Small intestine (tissue), 7 donors: ENCODE data around the gene CAMK2A. TPM values are rescaled to one million over a fixed set of nuclear protein-coding genes. Genes with fewer than 3 reads are reported as not detected.

Experiments used
- DNase-seq, 2 donors: peaks; one replicate each; pipeline versions ENCODE4 v3.0.0 to v3.0.0-alpha.2; 2013
- FAIRE-seq: peaks from 2 replicates; lab custom pipeline; 2012; peaks lifted over from hg19 to GRCh38; lab: Jason Lieb, UNC
- H3K27ac ChIP-seq, 3 donors: one replicate each; pipeline ENCODE4 v1.5.1; 2013; ENCODE audit warnings: low read length in 2 of 3, mild to moderate bottlenecking in 2 of 3, control low read depth in 1 of 3, inconsistent platforms in 1 of 3, low read depth in 1 of 3, moderate library complexity in 1 of 3
- H3K27me3 ChIP-seq, 3 donors: one replicate each; pipeline ENCODE4 v1.6.1; 2013; ENCODE audit warnings: low read length in 3 of 3, inconsistent platforms in 1 of 3; ENCODE audit not compliant: control insufficient read depth in 3 of 3, insufficient read depth in 3 of 3
- H3K36me3 ChIP-seq, 3 donors: one replicate each; pipeline ENCODE4 v1.6.1; 2013; ENCODE audit warnings: low read length in 3 of 3, inconsistent platforms in 1 of 3, low read depth in 1 of 3, mild to moderate bottlenecking in 1 of 3, moderate library complexity in 1 of 3; ENCODE audit not compliant: control insufficient read depth in 3 of 3, insufficient read depth in 2 of 3
- H3K4me1 ChIP-seq, 3 donors: one replicate each; pipeline ENCODE4 v1.6.1; 2013; ENCODE audit warnings: low read length in 2 of 3, inconsistent platforms in 1 of 3, low read depth in 1 of 3, mild to moderate bottlenecking in 1 of 3, moderate library complexity in 1 of 3; ENCODE audit not compliant: control insufficient read depth in 3 of 3, insufficient read depth in 2 of 3
- H3K4me3 ChIP-seq, 3 donors: one replicate each; pipeline ENCODE4 v1.5.1; 2013; ENCODE audit warnings: low read length in 3 of 3, control low read depth in 1 of 3, inconsistent platforms in 1 of 3, low read depth in 1 of 3, mild to moderate bottlenecking in 1 of 3, moderate library complexity in 1 of 3
- H3K9me3 ChIP-seq, 2 donors: one replicate each; pipeline ENCODE4 v1.6.1; 2013; ENCODE audit warnings: low read depth in 1 of 2, low read length in 1 of 2; ENCODE audit not compliant: control insufficient read depth in 2 of 2, insufficient read depth in 1 of 2
- WGBS, 3 donors: extraction: QIAGEN DNeasy Blood & Tissue Kit; methylation state at CpG; one replicate each; pipeline ENCODE4 v1.1.7; 2013; 5-methylcytosine and 5-hydroxymethylcytosine counted together
- polyA plus RNA-seq, 4 donors: library from polyadenylated mRNA; stranded (reverse) in 3 of 4; unstranded in 1 of 4; fragments of 200-250 nt in 3 of 4; fragments of 120-200 nt in 1 of 4; gene quantifications; one replicate each; pipeline versions ENCODE4 v1.2.1 to v1.2.3, GENCODE V29; 2013
- donor health status: healthy with polysubstance abuse.
- donor health status: control.
- donor health status: control.
- donor health status: Bipolar disorder and iron deficiency.
- donor health status: healthy.

CAMK2A gene
- polyA plus RNA-seq, 4 donors, result 0.46 to 0.52 TPM; not detected in 2

DNA sequence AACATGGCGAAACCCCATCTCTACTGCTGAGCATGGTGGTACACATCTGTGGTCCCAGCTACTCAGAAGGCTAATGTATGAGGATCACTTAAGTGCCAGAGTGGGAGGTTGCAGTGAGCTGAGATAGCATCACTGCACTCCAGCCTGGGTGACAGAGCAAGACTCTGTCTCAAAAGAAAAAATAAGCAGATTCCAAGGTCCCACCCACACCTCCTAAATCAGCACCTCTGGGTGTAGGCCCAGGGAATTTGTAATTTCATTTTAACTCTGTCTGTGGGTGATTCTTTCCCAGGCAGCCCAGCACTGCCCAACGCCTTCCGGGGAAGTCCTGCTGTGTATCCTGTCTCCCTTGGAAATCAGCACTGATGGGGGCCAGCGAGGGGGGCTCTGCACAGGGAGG is 12.5 kb downstream of the CAMK2A start:
- Histone ChIP-seq H3K27ac (no peak overlapping the region), H3K27me3 (peaks cover 0 to 8% (median 4%) of the 10 kb centered on the region in 3 donors), H3K4me3 (no peak overlapping the region), H3K9me3 (no peaks in the 10 kb centered on the region), H3K36me3 (no peaks in the 10 kb centered on the region), H3K4me1 (peaks cover 0 to 11% (median 0%) of the 10 kb centered on the region in 3 donors)
- WGBS, 3 donors, result 75 to 83% (median 76%) methylated on average over 4 of the region's 4 CpGs
- no peak for FAIRE-seq
- no peak for DNase-seq

DNA sequence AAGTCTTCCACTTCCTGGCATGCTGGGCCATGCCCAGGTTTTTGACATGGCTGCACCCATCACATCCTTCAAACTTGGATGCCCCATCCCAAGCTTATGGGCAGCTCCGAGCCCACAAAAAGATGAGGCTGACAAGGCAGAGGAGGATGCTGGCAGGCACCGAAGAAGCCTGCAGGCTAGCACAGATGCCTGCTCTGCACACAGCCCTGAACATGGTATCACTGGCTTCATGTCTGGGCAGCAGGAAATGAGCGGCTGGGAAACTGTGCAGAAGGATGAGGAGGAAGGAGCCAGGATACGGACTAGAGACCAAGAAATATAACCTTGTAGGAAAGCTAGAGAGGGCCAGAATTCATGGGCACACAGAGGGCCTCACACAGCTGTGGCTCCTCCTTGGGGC is 14.8 kb downstream of the CAMK2A start:
- Histone ChIP-seq H3K27ac (no peak overlapping the region), H3K4me1 (peaks cover 0 to 7% (median 0%) of the 10 kb centered on the region in 3 donors), H3K9me3 (no peaks in the 10 kb centered on the region), H3K36me3 (no peaks in the 10 kb centered on the region), H3K4me3 (no peak overlapping the region), H3K27me3 (peaks cover 0 to 6% (median 3%) of the 10 kb centered on the region in 3 donors)
- WGBS, 3 donors, result 88 to 97% (median 89%) methylated on average over 4 of the region's 4 CpGs
- DNase-seq (no peak), FAIRE-seq (no peak)

DNA sequence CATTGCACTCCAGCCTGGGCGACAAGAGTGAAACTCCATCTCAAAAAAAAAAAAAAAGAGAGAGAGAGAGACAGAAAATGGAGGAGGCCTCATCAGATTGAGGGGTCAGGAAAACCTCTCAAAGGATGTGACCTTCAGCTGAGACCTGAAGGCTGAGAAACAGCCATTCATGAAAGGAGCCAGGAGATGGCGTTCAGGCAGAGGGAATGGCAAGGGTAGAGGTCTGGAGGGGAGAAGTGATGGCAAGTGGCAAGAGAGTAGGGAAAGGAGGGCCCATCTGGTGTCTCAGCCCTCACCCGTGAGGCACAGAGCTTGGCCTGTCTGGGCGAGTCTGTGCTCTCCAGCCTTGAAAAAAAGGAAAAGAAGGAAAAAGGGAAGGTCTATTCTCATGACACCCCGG is 17.0 kb downstream of the CAMK2A start:
- FAIRE-seq, result no peak
- H3K9me3 ChIP-seq, result no peaks in the 10 kb centered on the region
- 65 to 70% (median 69%) methylated on average over 4 to 5 of the region's 5 CpGs for WGBS, 3 donors
- H3K27me3 ChIP-seq, result peaks cover 0 to 4% (median 0%) of the 10 kb centered on the region in 3 donors
- H3K4me1 ChIP-seq, result no peaks in the 10 kb centered on the region
- no peak overlapping the region for H3K27ac ChIP-seq
- H3K4me3 ChIP-seq, result no peak overlapping the region
- H3K36me3 ChIP-seq, result no peaks in the 10 kb centered on the region
- DNase-seq, result peak; percentile 13 to 42

DNA sequence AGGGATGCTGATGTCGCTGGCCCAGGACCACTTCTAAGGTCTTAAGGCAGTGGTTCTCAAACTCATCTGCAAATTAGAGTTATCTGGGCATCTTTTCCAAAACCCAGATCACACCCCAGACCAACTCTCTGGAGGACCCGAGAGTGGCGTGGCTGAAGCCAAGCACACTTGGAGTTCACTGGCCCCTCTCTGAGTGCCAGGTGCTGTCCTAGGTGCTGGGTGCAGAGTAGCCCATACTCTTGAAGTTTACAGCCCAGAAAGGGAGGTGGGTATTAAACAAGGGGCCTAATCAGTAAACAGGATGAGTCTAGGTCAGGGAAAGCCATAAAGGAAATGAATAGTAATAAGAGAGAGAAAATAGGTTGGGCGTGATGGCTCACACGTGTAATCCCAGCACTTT is 17.6 kb downstream of the CAMK2A start:
- Histone ChIP-seq H3K4me3 (no peak overlapping the region), H3K9me3 (no peaks in the 10 kb centered on the region), H3K27ac (no peak overlapping the region), H3K27me3 (no peaks in the 10 kb centered on the region), H3K36me3 (no peaks in the 10 kb centered on the region), H3K4me1 (no peaks in the 10 kb centered on the region)
- no peak for DNase-seq
- no peak for FAIRE-seq
- WGBS, 3 donors, result 76 to 82% (median 82%) methylated on average over 5 of the region's 5 CpGs

DNA sequence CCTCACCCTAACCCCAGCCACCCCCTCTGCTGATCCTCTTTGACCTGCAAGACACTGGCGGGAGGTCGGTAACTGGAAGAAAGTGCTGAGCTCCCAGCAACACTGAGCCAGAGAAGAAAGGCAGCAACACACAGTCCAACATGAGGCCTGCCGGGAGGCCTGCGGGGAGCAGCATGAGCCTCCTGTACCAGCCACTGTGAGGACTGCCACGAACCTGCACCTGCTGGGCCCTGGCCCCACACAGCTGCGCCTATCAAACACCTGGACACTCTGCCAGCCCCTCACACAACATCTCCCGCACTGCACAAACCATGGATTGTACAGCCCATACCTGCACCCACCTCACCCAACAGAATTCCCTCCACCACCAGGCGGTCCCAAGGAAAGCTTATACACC is 18.3 kb downstream of the CAMK2A start:
- Histone ChIP-seq H3K27me3 (no peaks in the 10 kb centered on the region), H3K9me3 (no peaks in the 10 kb centered on the region), H3K27ac (no peak overlapping the region), H3K36me3 (no peaks in the 10 kb centered on the region), H3K4me3 (no peak overlapping the region), H3K4me1 (no peaks in the 10 kb centered on the region)
- no peak for DNase-seq
- no peak for FAIRE-seq
- 84 to 89% (median 85%) methylated on average over 8 of the region's 8 CpGs for WGBS, 3 donors

DNA sequence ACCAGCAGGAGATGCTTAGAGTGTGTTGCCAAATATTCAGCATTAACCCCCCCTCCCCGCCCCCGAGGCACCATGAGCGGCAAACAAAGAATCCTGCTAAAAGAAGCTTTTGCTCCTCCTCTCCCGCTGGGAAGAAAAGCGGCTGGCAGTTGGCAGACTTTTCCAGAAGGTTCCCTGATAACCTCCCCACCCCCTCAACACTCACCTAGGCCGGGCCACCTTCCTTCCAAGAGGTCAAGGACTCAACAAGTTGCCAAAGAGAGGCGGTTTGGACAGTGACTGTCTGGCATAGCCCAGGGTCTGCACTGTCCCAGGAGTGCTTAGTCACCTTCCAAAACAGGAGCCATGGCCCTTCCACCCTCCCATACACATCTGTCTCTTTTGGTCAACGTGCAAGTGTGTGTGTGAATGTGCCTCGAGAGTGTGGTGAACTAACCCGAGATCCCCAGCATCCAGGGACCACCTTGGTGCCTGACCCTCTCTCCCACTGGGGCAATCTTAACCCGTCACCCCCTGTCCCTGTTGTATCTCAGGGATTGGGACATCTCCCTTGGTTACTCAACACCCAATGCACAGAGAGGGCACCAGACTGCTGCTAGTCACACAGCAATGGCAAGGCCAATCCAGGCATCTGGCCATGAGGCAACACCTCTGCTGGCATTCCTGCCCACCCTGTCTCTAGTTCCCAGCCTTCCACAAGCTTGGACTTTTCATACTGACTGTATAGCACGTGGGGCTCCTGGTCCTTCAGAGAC is 18.9 kb downstream of the CAMK2A start:
- Histone ChIP-seq H3K4me3 (no peak overlapping the region), H3K36me3 (no peaks in the 10 kb centered on the region), H3K27ac (no peak overlapping the region), H3K9me3 (no peaks in the 10 kb centered on the region), H3K27me3 (no peaks in the 10 kb centered on the region), H3K4me1 (no peaks in the 10 kb centered on the region)
- DNase-seq (no peak), FAIRE-seq (no peak)
- 56 to 63% (median 63%) methylated on average over 12 of the region's 12 CpGs for WGBS, 3 donors

DNA sequence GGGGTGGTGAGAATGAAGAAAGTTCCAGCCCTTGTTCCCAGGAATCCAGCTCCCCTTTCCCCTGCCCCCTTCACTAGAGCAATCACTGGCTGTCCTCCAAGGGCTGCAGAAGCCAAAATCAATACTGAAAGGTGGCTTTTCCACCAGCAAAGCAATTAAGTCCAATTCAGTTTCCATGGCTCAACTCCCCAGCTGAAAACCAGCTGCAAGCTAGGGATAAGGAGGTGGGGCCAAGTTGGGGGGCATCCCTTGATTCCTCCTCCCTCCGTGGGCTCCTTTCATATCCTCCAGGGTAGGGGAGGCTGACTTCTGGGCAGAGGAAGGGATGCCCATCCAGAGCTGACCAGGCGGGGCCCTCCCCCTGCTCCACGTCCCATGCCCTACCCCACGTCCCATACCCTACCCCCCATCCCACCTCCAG is 22.7 kb downstream of the CAMK2A start:
- H3K4me1 ChIP-seq, result no peaks in the 10 kb centered on the region
- H3K27me3 ChIP-seq, result no peaks in the 10 kb centered on the region
- FAIRE-seq (no peak), DNase-seq (no peak)
- no peaks in the 10 kb centered on the region for H3K36me3 ChIP-seq
- H3K9me3 ChIP-seq, result no peaks in the 10 kb centered on the region
- no peak overlapping the region for H3K27ac ChIP-seq
- no peak overlapping the region for H3K4me3 ChIP-seq
- WGBS, 3 donors, result 33 to 70% (median 47%) methylated on average over 4 of the region's 4 CpGs

DNA sequence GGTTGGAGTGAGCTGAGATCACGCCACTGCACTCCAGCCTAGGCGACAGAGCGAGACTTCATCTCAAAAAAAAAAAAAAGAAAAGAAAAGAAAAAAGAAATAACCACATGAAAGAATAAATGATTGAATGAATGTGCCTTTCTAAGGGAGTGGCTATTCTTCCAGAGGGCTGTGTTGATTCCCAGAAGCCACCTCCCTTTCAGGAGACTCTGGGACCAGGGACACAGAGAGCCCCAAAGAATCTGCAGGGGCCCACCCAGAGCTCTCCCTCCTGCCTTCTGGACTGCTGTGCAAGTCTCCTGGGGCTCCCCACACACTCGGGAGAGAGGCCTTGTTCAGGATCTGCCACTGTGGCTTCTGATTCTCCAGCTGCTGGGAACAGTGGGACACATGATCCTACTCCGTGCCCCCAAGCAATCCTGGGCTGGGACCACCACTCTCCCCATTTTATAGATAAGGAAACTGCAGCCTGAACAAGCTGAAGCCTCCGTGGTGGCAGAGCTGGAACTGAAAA is 23.6 kb downstream of the CAMK2A start:
- WGBS, 3 donors, result 65 to 74% (median 65%) methylated on average over 6 of the region's 6 CpGs
- no peak overlapping the region for H3K27ac ChIP-seq
- no peak for FAIRE-seq
- no peaks in the 10 kb centered on the region for H3K27me3 ChIP-seq
- H3K4me1 ChIP-seq, result no peaks in the 10 kb centered on the region
- no peaks in the 10 kb centered on the region for H3K36me3 ChIP-seq
- no peak for DNase-seq
- H3K9me3 ChIP-seq, result no peaks in the 10 kb centered on the region
- no peak overlapping the region for H3K4me3 ChIP-seq
